Muscle layer of colon (tissue), 2 donors: Measurements from ENCODE around the gene WBP1.
"Not testable (repeated sequence)": the region's sequence is repeated elsewhere in the genome, so short reads cannot be mapped to it uniquely, and the experiment has no call there.

ENCODE experiments used
- H3K27ac ChIP-seq: one replicate; pipeline ENCODE4 v1.7.0; 2013; ENCODE audit warnings: low read depth, mild to moderate bottlenecking, low read length, moderate library complexity
- H3K27me3 ChIP-seq, 2 donors: one replicate each; pipeline ENCODE4 v1.7.0; 2013; ENCODE audit warnings: low read length in 2 of 2, mild to moderate bottlenecking in 2 of 2; ENCODE audit not compliant: insufficient read depth in 2 of 2, control insufficient read depth in 1 of 2
- H3K36me3 ChIP-seq: one replicate; pipeline ENCODE4 v1.7.0; 2013; ENCODE audit warnings: mild to moderate bottlenecking, low read length; ENCODE audit not compliant: insufficient read depth
- H3K4me1 ChIP-seq: one replicate; pipeline ENCODE4 v1.7.0; 2013; ENCODE audit warnings: mild to moderate bottlenecking, low read length; ENCODE audit not compliant: insufficient read depth
- H3K4me3 ChIP-seq, 2 donors: one replicate each; pipeline ENCODE4 v1.7.0; 2013; ENCODE audit warnings: low read length in 2 of 2, low read depth in 1 of 2, mild to moderate bottlenecking in 1 of 2, moderate library complexity in 1 of 2
- H3K9ac ChIP-seq: one replicate; pipeline ENCODE4 v1.7.0; 2013; ENCODE audit warnings: low read length
- H3K9me3 ChIP-seq: one replicate; pipeline ENCODE4 v1.7.0; 2013; ENCODE audit warnings: mild to moderate bottlenecking, low read length
- donor health status: abdominal sarcoma.
- donor health status: Adenocarcinoma of cecum.

The WBP1 gene

GRCh38 chr2:74459503-74460118, 1.4 kb downstream of the WBP1 start:
- peaks cover 38% of the 10 kb centered on the region for H3K4me1 ChIP-seq
- H3K9me3 ChIP-seq, H3K27ac ChIP-seq, H3K27me3 ChIP-seq, H3K4me3 ChIP-seq, H3K9ac ChIP-seq: not testable (repeated sequence)
- H3K36me3 ChIP-seq = peaks cover 13% of the 10 kb centered on the region

GRCh38 chr2:74460187-74460586, 1.9 kb downstream of the WBP1 start:
- not testable (repeated sequence) for H3K4me3 ChIP-seq, H3K9me3 ChIP-seq, H3K9ac ChIP-seq, H3K27me3 ChIP-seq, H3K27ac ChIP-seq
- Histone ChIP-seq H3K4me1 (peaks cover 38% of the 10 kb centered on the region), H3K36me3 (peaks cover 13% of the 10 kb centered on the region)

- Histone ChIP-seq H3K36me3 (peaks cover 13% of the 10 kb centered on the region), H3K4me3 (no peak overlapping the region), H3K4me1 (peaks cover 26% of the 10 kb centered on the region), H3K9ac (no peak overlapping the region), H3K27me3 (no peaks in the 10 kb centered on the region), H3K27ac (no peak overlapping the region), H3K9me3 (no peaks in the 10 kb centered on the region)
These were observed 3.2 kb downstream of the WBP1 start for GRCh38 chr2:74461187-74462053.

GRCh38 chr2:74462054-74462785, 4.0 kb downstream of the WBP1 start:
- no peak overlapping the region for H3K9ac ChIP-seq
- peaks cover 18% of the 10 kb centered on the region for H3K4me1 ChIP-seq
- peaks cover 13% of the 10 kb centered on the region for H3K36me3 ChIP-seq
- no peak overlapping the region for H3K27ac ChIP-seq
- no peak overlapping the region for H3K4me3 ChIP-seq
- no peaks in the 10 kb centered on the region for H3K27me3 ChIP-seq
- H3K9me3 ChIP-seq = no peaks in the 10 kb centered on the region

GRCh38 chr2:74462786-74463105, 4.5 kb downstream of the WBP1 start:
- H3K27me3 ChIP-seq = no peaks in the 10 kb centered on the region
- no peak overlapping the region for H3K4me3 ChIP-seq
- H3K9me3 ChIP-seq = no peaks in the 10 kb centered on the region
- H3K27ac ChIP-seq = no peak overlapping the region
- peaks cover 18% of the 10 kb centered on the region for H3K4me1 ChIP-seq
- H3K9ac ChIP-seq = no peak overlapping the region
- H3K36me3 ChIP-seq = peaks cover 13% of the 10 kb centered on the region

- Histone ChIP-seq H3K4me1 (peaks cover 10% of the 10 kb centered on the region), H3K4me3 (peak overlapping the region; percentile 79 to 86), H3K9ac (peak overlapping the region; percentile 70), H3K27me3 (no peaks in the 10 kb centered on the region), H3K36me3 (peaks cover 13% of the 10 kb centered on the region), H3K9me3 (no peaks in the 10 kb centered on the region), H3K27ac (peak overlapping the region; percentile 82)
These were observed 6.2 kb downstream of the WBP1 start for GRCh38 chr2:74464406-74464805.

GRCh38 chr2:74470742-74471141, 12.5 kb downstream of the WBP1 start:
- H3K4me3 ChIP-seq, H3K27ac ChIP-seq, H3K9me3 ChIP-seq, H3K27me3 ChIP-seq, H3K9ac ChIP-seq: not testable (repeated sequence)
- Histone ChIP-seq H3K36me3 (peaks cover 16% of the 10 kb centered on the region), H3K4me1 (peaks cover 16% of the 10 kb centered on the region)

GRCh38 chr2:74471332-74472065, 13.3 kb downstream of the WBP1 start:
- peak overlapping the region; percentile 66 for H3K9ac ChIP-seq
- H3K9me3 ChIP-seq = no peaks in the 10 kb centered on the region

GRCh38 chr2:74472086-74472944, 14.1 kb downstream of the WBP1 start, which contains the start of gene MRPL53:
TSS of gene MRPL53 (minus strand) at chr2:74472680. CDS start at chr2:74472660, 20 bp downstream.
- Histone ChIP-seq H3K27ac (peak within 1 kb of the TSS; percentile 75), H3K9me3 (no peaks in the 10 kb centered on the region), H3K36me3 (peaks cover 17% of the 10 kb centered on the region), H3K27me3 (no peaks in the 10 kb centered on the region), H3K4me3 (peak within 1 kb of the TSS; percentile 15 to 81), H3K9ac (peak within 1 kb of the TSS; percentile 66), H3K4me1 (peaks cover 16% of the 10 kb centered on the region)

More at GRCh38 chr2:74471332-74472065, 13.3 kb downstream of the WBP1 start:
- Histone ChIP-seq H3K27ac (peak overlapping the region; percentile 75), H3K27me3 (no peaks in the 10 kb centered on the region), H3K4me1 (peaks cover 16% of the 10 kb centered on the region), H3K36me3 (peaks cover 16% of the 10 kb centered on the region), H3K4me3 (peak overlapping the region; percentile 15 to 81)

- Histone ChIP-seq H3K27me3 (no peaks in the 10 kb centered on the region), H3K27ac (peak overlapping the region; percentile 75), H3K4me1 (peaks cover 16% of the 10 kb centered on the region), H3K36me3 (peaks cover 21% of the 10 kb centered on the region), H3K4me3 (peak overlapping the region; percentile 15 to 81), H3K9ac (peak overlapping the region; percentile 66), H3K9me3 (no peaks in the 10 kb centered on the region)
These were observed 14.7 kb downstream of the WBP1 start for GRCh38 chr2:74472945-74473258.
